GM18505 (cell line): Measurements from ENCODE around the gene SUGCT.
"Not testable (repeated sequence)": the region's sequence is repeated elsewhere in the genome, so short reads cannot be mapped to it uniquely, and the experiment has no call there.

Experiments used
- ATAC-seq: cut with Tn5 transposase; IDR thresholded peaks from one replicate; pipeline ENCODE4 v1.9.1; 2021; ENCODE audit not compliant: unreplicated experiment
- POLR2A ChIP-seq: IDR thresholded peaks from 4 replicates; pipeline ENCODE4 v1.6.1; 2011; ENCODE audit warnings: borderline replicate concordance; ENCODE audit not compliant: insufficient read depth, insufficient read length; ENCODE audit errors: extremely low read depth

Gene SUGCT

GRCh38 chr7:40120020-40120419 is 14.8 kb upstream of the SUGCT start:
- TF ChIP-seq POLR2A, result no peak
- ATAC-seq, result no peak

GRCh38 chr7:40122100-40122939 is 12.5 kb upstream of the SUGCT start:
- not testable (repeated sequence) for ATAC-seq

GRCh38 chr7:40122940-40123254 is 11.9 kb upstream of the SUGCT start:
- no peak for ATAC-seq
- TF ChIP-seq POLR2A, result no peak

- TF ChIP-seq POLR2A, result no peak
These were observed 1.0 kb upstream of the SUGCT start for GRCh38 chr7:40133561-40134427.

GRCh38 chr7:40135317-40135610 is 459 bp downstream of the SUGCT start:
- TF ChIP-seq POLR2A, result no peak
- ATAC-seq, result no peak

More at GRCh38 chr7:40133561-40134427, 1.0 kb upstream of the SUGCT start:
- no peak for ATAC-seq

GRCh38 chr7:40137563-40137962 is 2.8 kb downstream of the SUGCT start:
- TF ChIP-seq POLR2A, result no peak

GRCh38 chr7:40138973-40139372 is 4.2 kb downstream of the SUGCT start:
- no peak for ATAC-seq
- no peak for TF ChIP-seq POLR2A

More at GRCh38 chr7:40137563-40137962, 2.8 kb downstream of the SUGCT start:
- no peak for ATAC-seq

GRCh38 chr7:40139891-40140290 is 5.1 kb downstream of the SUGCT start:
- ATAC-seq, result not testable (repeated sequence)

- ATAC-seq, result not testable (repeated sequence)
These were observed 7.1 kb downstream of the SUGCT start for GRCh38 chr7:40141916-40142315.

- not testable (repeated sequence) for ATAC-seq
These were observed 10.9 kb downstream of the SUGCT start for GRCh38 chr7:40145596-40146130.

- TF ChIP-seq POLR2A, result no peak
- no peak for ATAC-seq
These were observed 12.8 kb downstream of the SUGCT start for GRCh38 chr7:40147371-40148246.

- not testable (repeated sequence) for ATAC-seq
These were observed 13.4 kb downstream of the SUGCT start for GRCh38 chr7:40148247-40148580.

GRCh38 chr7:40148671-40149070 is 13.9 kb downstream of the SUGCT start:
- no peak for TF ChIP-seq POLR2A
- ATAC-seq, result no peak

- no peak for TF ChIP-seq POLR2A
- ATAC-seq, result no peak
These were observed 16.7 kb downstream of the SUGCT start for GRCh38 chr7:40151504-40151903.

- no peak for ATAC-seq
- TF ChIP-seq POLR2A, result no peak
These were observed 22.2 kb downstream of the SUGCT start for GRCh38 chr7:40156988-40157387.
